ENCODE results near the gene LITAFD. TPM values are rescaled to one million over a fixed set of nuclear protein-coding genes. Genes with fewer than 3 reads are reported as not detected.

LITAFD gene
- polyA plus RNA-seq, 1 of the 3 experiments (the other 2 are of a cell fraction) = not detected

DNA sequence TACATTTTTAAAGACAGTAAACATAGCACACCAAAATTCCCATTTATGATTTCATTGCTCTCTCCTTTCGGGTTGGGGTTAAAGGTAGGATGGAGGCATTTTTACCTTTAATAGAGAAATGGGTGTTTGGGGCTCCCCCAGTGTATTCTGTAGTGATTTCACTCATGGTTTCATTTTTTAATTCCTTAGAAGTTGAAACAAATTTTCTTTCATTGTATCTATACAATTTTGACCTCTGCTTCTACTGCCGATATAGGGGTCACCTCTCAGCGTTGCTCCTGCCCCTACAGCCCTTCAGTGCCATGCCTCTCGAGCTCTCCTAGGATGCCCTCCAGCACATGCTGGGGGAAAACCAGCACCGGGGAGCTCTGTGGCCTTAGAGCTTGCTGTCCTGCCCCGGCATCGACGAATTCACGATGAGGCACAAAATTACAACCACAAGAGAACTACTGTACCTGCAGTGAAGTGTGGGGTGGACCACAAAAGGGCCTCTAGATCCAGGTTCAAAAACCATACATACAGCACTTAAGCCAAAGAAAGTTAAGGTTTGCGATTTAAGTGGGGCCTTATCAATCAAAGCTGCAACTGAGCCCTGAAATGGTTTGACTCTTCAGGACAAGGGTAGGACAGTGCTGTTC, 39.3 kb downstream of the LITAFD start:
- CTCF ChIA-PET = interaction anchor here (1.5 to 3.1 kb wide), 3 partner anchors 13 to 87 kb away, joined by 3 to 10 read pairs (median 8); no protein-coding TSS in a partner anchor
- H3K4me2 ChIP-seq = no peak overlapping the region
- peaks cover 47% of the 10 kb centered on the region for H3K79me2 ChIP-seq (ENCODE audit: insufficient read depth)
- no peak overlapping the region for H3K9ac ChIP-seq
- 95% methylated on average over 10 of the region's 10 CpGs for WGBS (ENCODE audit: low lambda C conversion rate)
- H3K9me2 ChIP-seq = no peaks in the 10 kb centered on the region
- H3K36me3 ChIP-seq (replicated peaks in 1 of 2; ENCODE audit: control insufficient read depth in 1 of 2, insufficient read depth in 2 of 2, low read length in 1 of 2) = peaks cover 49 to 64% of the 10 kb centered on the region in 2 experiments
- no peaks in the 10 kb centered on the region for H3F3A ChIP-seq (replicated peaks; ENCODE audit: insufficient read depth)
- H3K4me3 ChIP-seq (ENCODE audit: low read depth in 2 of 2, low read length in 1 of 2) = no peak overlapping the region
- no peak overlapping the region for H3K27ac ChIP-seq (ENCODE audit: low read depth in 2 of 2, low read length in 1 of 2)
- no peaks in the 10 kb centered on the region; a peak in 1 of 4 replicates for H3K4me1 ChIP-seq (ENCODE audit: control insufficient read depth in 1 of 2, insufficient read depth in 2 of 2, low read depth in 1 of 2, low read length in 1 of 2)
- no peak overlapping the region for H2AFZ ChIP-seq (ENCODE audit: low read depth)
- POLR2A ChIA-PET = no interaction called here
- no peaks in the 10 kb centered on the region for H3K27me3 ChIP-seq (ENCODE audit: insufficient read depth)
- peaks cover 57% of the 10 kb centered on the region for H4K20me1 ChIP-seq (ENCODE audit: insufficient read depth)
- no peak for TF ChIP-seq FOSL2 (IDR thresholded peaks at IDR 0.05; ENCODE audit: borderline replicate concordance, low read depth)
- TF ChIP-seq TEAD4 (IDR thresholded peaks at IDR 0.05; ENCODE audit: borderline replicate concordance, insufficient read depth) = no peak
- TF ChIP-seq RAD21 (IDR thresholded peaks at IDR 0.05; ENCODE audit: low read length) = no peak
- no peak for TF ChIP-seq FOXJ3 (CRISPR knock-in tag; IDR thresholded peaks at IDR 0.05)
- no peak for TF ChIP-seq USF1 (IDR thresholded peaks at IDR 0.05; ENCODE audit: borderline replicate concordance, low read depth)
- no peak for TF ChIP-seq MXI1 (IDR thresholded peaks at IDR 0.05; ENCODE audit: low read depth, low read length)
- TF ChIP-seq NRF1 (IDR thresholded peaks at IDR 0.05; ENCODE audit: low read depth, low read length) = no peak
- TF ChIP-seq CHD2 (IDR thresholded peaks at IDR 0.05; ENCODE audit: low read length, partially characterized antibody) = no peak
- no peak for TF ChIP-seq EZH2phosphoT487 (IDR thresholded peaks at IDR 0.05; ENCODE audit: borderline replicate concordance, low read depth)
- TF ChIP-seq TCF12 (IDR thresholded peaks at IDR 0.05) = no peak
- TF ChIP-seq FOXM1 (IDR thresholded peaks at IDR 0.05; ENCODE audit: low read depth) = no peak
- no peak for TF ChIP-seq MAX (IDR thresholded peaks at IDR 0.05; ENCODE audit: low read depth)
- no peak for TF ChIP-seq RCOR1 (IDR thresholded peaks at IDR 0.05; ENCODE audit: low read length)
- no peak for TF ChIP-seq CTCF (IDR thresholded peaks at IDR 0.05)
- TF ChIP-seq TAF1 (IDR thresholded peaks at IDR 0.05; ENCODE audit: borderline replicate concordance, low read depth, low read length) = no peak
- no peak for TF ChIP-seq RFX5 (IDR thresholded peaks at IDR 0.05; ENCODE audit: low read length)
- no peak for TF ChIP-seq SIN3A (IDR thresholded peaks at IDR 0.05; ENCODE audit: borderline replicate concordance, low read depth, low read length)
- no peaks in the 10 kb centered on the region for H3K9me3 ChIP-seq
- DNase-seq = no peak
